OCI-LY3 (cell line): ENCODE results near the gene NDRG4.
A peak's percentile ranks its signal among the peaks of the same experiment; 100 is the strongest.

Experiments used
- H2AFZ ChIP-seq: fragments of 200-600, 300-600 bp; shearing (Covaris generic); 2 replicates; pipeline ENCODE4 v1.6.0; 2014; ENCODE audit warnings: antibody characterized with exemption, low read depth, low read length
- H3K27ac ChIP-seq: fragments of 200-600, 300-600 bp; sonication (generic); 2 replicates; pipeline ENCODE4 v1.5.1; 2014; ENCODE audit warnings: mild to moderate bottlenecking, low read length, moderate library complexity, mixed read lengths
- H3K27me3 ChIP-seq: fragments of 200-600, 300-600 bp; sonication (generic); 2 replicates; pipeline ENCODE4 v1.6.1; 2014; ENCODE audit warnings: low read depth, low read length, mixed read lengths
- H3K36me3 ChIP-seq: fragments of 200-600, 300-600 bp; sonication (generic); replicated peaks from 2 replicates; pipeline ENCODE3; 2014; ENCODE audit warnings: low read depth, low read length, mixed read lengths
- H3K4me1 ChIP-seq: fragments of 300-600, 200-600 bp; sonication (generic); 2 replicates; pipeline ENCODE4 v1.6.1; 2014; ENCODE audit warnings: low read length, mixed read lengths
- H3K4me2 ChIP-seq: fragments of 200-600, 300-600 bp; sonication (generic); 2 replicates; pipeline ENCODE4 v1.6.1; 2014; ENCODE audit warnings: low read length, mixed read lengths
- H3K4me3 ChIP-seq: fragments of 300-600, 200-600 bp; sonication (generic); 2 replicates; pipeline ENCODE4 v1.5.1; 2014; ENCODE audit warnings: antibody characterized with exemption, mild to moderate bottlenecking, low read length, moderate library complexity
- H3K79me2 ChIP-seq: fragments of 300-600, 200-600 bp; shearing (Covaris generic); 2 replicates; pipeline ENCODE4 v1.6.1; 2014; ENCODE audit warnings: mild to moderate bottlenecking, low read length, mixed read lengths
- H3K9ac ChIP-seq: fragments of 300-600, 200-600 bp; shearing (Covaris generic); 2 replicates; pipeline ENCODE4 v1.6.0; 2014; ENCODE audit warnings: mild to moderate bottlenecking, low read length, moderate library complexity
- H3K9me3 ChIP-seq: fragments of 200-600, 300-600 bp; shearing (Covaris generic); 2 replicates; pipeline ENCODE4 v1.6.1; 2014; ENCODE audit warnings: low read length, mixed read lengths; ENCODE audit not compliant: insufficient read depth
- H4K20me1 ChIP-seq: fragments of 200-600, 300-600 bp; sonication (generic); 2 replicates; pipeline ENCODE4 v1.6.1; 2016; ENCODE audit warnings: low read length, mixed read lengths; ENCODE audit not compliant: insufficient read depth
- CTCF ChIP-seq: fragments of 200-600, 300-600 bp; sonication (generic); IDR thresholded peaks from 2 replicates; pipeline ENCODE4 v1.5.1; 2014; ENCODE audit warnings: antibody characterized with exemption, low read length, low read depth
- EZH2phosphoT487 ChIP-seq: fragments of 200-600 bp; shearing (Covaris generic); IDR thresholded peaks from 2 replicates; pipeline ENCODE4 v1.6.1; 2018; ENCODE audit warnings: antibody characterized with exemption, mixed run types, low read depth

NDRG4 gene

GRCh38 chr16:58518083-58518979 is 18.4 kb downstream of the NDRG4 start:
- H3K9me3 ChIP-seq, result no peaks in the 10 kb centered on the region
- H2AFZ ChIP-seq, result no peak overlapping the region
- H4K20me1 ChIP-seq, result peaks cover 51% of the 10 kb centered on the region
- H3K4me2 ChIP-seq, result peak overlapping the region; percentile 63
- peaks cover 47% of the 10 kb centered on the region for H3K36me3 ChIP-seq
- TF ChIP-seq CTCF (no peak), EZH2phosphoT487 (no peak)
- no peaks in the 10 kb centered on the region for H3K27me3 ChIP-seq
- H3K4me1 ChIP-seq, result peaks cover 58% of the 10 kb centered on the region
- peak overlapping the region; percentile 93 for H3K27ac ChIP-seq
- H3K9ac ChIP-seq, result peak overlapping the region; percentile 31; the same call in 1 of the 2 replicates
- H3K79me2 ChIP-seq, result peaks cover 54% of the 10 kb centered on the region
- H3K4me3 ChIP-seq, result peak overlapping the region; percentile 46

GRCh38 chr16:58518980-58519368 is 19.0 kb downstream of the NDRG4 start:
- Histone ChIP-seq H3K27ac (peak overlapping the region; percentile 93), H4K20me1 (peaks cover 51% of the 10 kb centered on the region), H3K4me3 (peak overlapping the region; percentile 46), H3K36me3 (peaks cover 52% of the 10 kb centered on the region), H3K79me2 (peaks cover 55% of the 10 kb centered on the region), H3K4me2 (peak overlapping the region; percentile 63), H2AFZ (no peak overlapping the region), H3K9ac (peak overlapping the region; percentile 23; the same call in 1 of the 2 replicates), H3K27me3 (no peaks in the 10 kb centered on the region), H3K9me3 (no peaks in the 10 kb centered on the region), H3K4me1 (peaks cover 58% of the 10 kb centered on the region)
- TF ChIP-seq CTCF, result no peak
- no peak for TF ChIP-seq EZH2phosphoT487

- peaks cover 59% of the 10 kb centered on the region for H3K36me3 ChIP-seq
- H3K4me2 ChIP-seq, result peak overlapping the region; percentile 63
Observed at GRCh38 chr16:58519707-58520106, 19.8 kb downstream of the NDRG4 start.

More at GRCh38 chr16:58519707-58520106, 19.8 kb downstream of the NDRG4 start:
- Histone ChIP-seq H3K9me3 (no peaks in the 10 kb centered on the region), H3K4me1 (peaks cover 58% of the 10 kb centered on the region), H3K9ac (peak overlapping the region; percentile 23; the same call in 1 of the 2 replicates), H4K20me1 (peaks cover 51% of the 10 kb centered on the region), H3K4me3 (no peak overlapping the region), H3K79me2 (peaks cover 50% of the 10 kb centered on the region), H2AFZ (no peak overlapping the region), H3K27ac (peak overlapping the region; percentile 93), H3K27me3 (no peaks in the 10 kb centered on the region)
- TF ChIP-seq EZH2phosphoT487 (no peak), CTCF (no peak)
